HG03135 (cell line): ENCODE data around the gene PTGR2.
"Not testable (repeated sequence)": the region's sequence is repeated elsewhere in the genome, so short reads cannot be mapped to it uniquely, and the experiment has no call there.

Experiments
- ATAC-seq: cut with Tn5 transposase; IDR thresholded peaks from one replicate; pipeline ENCODE4 v1.9.1; 2021; ENCODE audit warnings: mild to moderate bottlenecking, moderate library complexity; ENCODE audit not compliant: unreplicated experiment

Gene PTGR2

GRCh38 chr14:73851567-73852382, at the start of gene PTGR2:
TSS of gene PTGR2 (plus strand) at chr14:73851831. CDS start at chr14:73858863, 7,032 bp downstream.
- ATAC-seq = peak; percentile 78

- no peak for ATAC-seq
These were observed 49.0 kb upstream of the PTGR2 start for GRCh38 chr14:73802431-73803188.

- no peak for ATAC-seq
These were observed 47.0 kb upstream of the PTGR2 start for GRCh38 chr14:73804636-73805035.

GRCh38 chr14:73807457-73807856, 44.2 kb upstream of the PTGR2 start:
- ATAC-seq = no peak

GRCh38 chr14:73809391-73809790, 42.2 kb upstream of the PTGR2 start:
- no peak for ATAC-seq

- ATAC-seq = no peak
These were observed 41.0 kb upstream of the PTGR2 start for GRCh38 chr14:73810478-73811163.

- no peak for ATAC-seq
These were observed 40.5 kb upstream of the PTGR2 start for GRCh38 chr14:73811164-73811503.

GRCh38 chr14:73814153-73814552, 37.5 kb upstream of the PTGR2 start:
- ATAC-seq = no peak

GRCh38 chr14:73815849-73816248, 35.8 kb upstream of the PTGR2 start:
- no peak for ATAC-seq

- ATAC-seq = no peak
These were observed 35.2 kb upstream of the PTGR2 start for GRCh38 chr14:73816393-73816816.

- ATAC-seq = no peak
These were observed 34.5 kb upstream of the PTGR2 start for GRCh38 chr14:73817020-73817655.

- no peak for ATAC-seq
These were observed 32.8 kb upstream of the PTGR2 start for GRCh38 chr14:73818821-73819220.

GRCh38 chr14:73820631-73821030, 31.0 kb upstream of the PTGR2 start:
- no peak for ATAC-seq

- ATAC-seq = no peak
These were observed 28.2 kb upstream of the PTGR2 start for GRCh38 chr14:73823339-73823885.

GRCh38 chr14:73824127-73824526, 27.5 kb upstream of the PTGR2 start:
- no peak for ATAC-seq

GRCh38 chr14:73824536-73824935, 27.1 kb upstream of the PTGR2 start:
- no peak for ATAC-seq

- ATAC-seq = no peak
These were observed 26.0 kb upstream of the PTGR2 start for GRCh38 chr14:73825551-73826188.

- not testable (repeated sequence) for ATAC-seq
These were observed 24.4 kb upstream of the PTGR2 start for GRCh38 chr14:73827190-73827589.

GRCh38 chr14:73829071-73829470, 22.6 kb upstream of the PTGR2 start:
- ATAC-seq = no peak
